Stimulated activated CD4-positive, alpha-beta T cell treated with anti-CD3 and anti-CD28 coated beads, Interleukin-12 subunit alpha, Interleukin-12 subunit beta, amount 100 ng/mL, for 24 hours (primary cell): ENCODE measurements around the gene CAB39.

Experiments
- DNase-seq, 2 experiments: peaks; one replicate each; pipeline ENCODE4 v3.0.0-alpha.2; 2020; ENCODE audit warnings: low read depth in 2 of 2

CAB39 gene

DNA sequence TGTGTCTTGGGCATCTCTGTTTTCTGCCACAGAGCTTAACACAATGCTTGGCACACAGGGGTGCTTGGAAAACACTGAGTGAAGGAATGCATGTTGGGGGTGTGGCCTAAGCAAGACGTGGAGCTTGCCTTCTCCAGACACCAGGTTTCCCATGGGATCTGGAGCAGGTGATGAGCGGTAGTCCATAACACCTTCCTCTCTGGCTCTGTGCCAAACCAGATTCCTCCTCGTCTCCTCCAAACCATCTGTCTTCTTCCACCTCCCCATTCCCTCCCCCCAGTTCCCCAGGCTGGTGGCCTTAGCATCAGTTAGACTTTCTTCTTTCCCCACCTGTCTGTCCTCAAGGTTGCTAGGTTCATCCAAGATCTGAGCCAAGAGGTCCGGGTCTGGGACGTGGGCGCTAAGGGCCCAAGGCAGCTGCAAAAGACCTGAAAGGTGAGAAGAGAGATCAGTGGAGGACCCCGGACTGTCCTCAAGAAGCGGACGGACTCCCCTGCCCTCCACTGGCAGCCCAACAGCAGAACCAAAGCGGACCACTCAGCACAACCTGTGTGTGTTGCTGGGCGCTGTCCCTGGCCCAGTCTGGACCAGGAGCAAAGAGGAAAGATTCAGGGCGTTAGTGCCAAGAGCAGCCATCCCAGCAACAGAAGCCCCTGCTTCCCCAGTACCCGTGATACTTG, 150.9 kb downstream of the CAB39 start:
- DNase-seq: no peak

DNA sequence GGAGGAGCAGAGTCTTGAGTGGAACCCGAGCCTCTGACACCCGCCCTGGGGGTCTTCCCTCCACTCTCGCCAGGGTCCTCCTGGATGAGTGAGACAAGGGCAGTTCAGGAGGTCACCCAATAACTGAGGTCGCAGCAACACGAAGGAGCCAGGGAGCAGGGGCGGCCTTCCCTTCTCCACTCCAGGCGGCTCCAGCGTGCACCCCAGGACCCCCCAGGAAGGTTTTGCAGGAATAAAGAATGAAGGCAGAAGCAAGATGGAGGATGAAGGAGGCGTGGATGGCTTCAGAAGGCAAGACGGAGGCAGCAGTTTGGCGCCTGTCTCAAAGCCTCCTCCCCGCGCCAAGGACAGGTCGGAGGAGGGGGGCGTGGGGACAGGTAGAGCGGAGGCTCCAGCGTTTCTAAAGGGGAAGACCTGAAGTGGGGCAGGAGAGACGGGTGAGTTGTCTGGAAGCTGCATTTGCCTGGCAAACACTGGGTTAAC, 151.5 kb downstream of the CAB39 start:
- no peak for DNase-seq

DNA sequence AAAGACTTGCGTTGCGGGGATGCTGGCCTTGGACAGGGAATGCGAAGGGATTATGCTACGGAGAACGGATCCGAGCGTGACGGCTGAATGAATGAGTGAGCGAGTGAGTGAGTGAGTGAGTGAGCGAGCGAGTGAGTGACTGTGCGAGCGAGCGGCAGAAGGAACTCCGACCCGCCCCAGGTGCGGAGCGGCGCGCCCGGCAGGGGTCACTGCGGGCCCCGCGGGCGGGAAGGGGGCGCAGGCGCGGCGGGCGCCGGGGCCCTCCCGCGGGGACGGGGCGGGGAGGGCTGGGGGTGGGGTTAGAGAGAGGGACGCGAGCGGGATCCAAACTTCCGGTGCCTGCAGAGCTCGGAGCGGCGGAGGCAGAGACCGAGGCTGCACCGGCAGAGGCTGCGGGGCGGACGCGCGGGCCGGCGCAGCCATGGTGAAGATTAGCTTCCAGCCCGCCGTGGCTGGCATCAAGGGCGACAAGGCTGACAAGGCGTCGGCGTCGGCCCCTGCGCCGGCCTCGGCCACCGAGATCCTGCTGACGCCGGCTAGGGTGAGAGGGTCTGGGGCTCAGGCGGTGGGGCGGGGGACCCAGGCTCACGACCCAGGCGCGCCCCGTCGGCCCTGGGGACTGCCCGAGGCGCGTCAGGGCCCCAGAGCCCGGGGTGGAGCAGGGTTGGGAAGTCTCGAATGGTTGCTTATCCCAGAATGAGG, 152.1 kb downstream of the CAB39 start, which contains the start of gene ITM2C:
ITM2C (plus strand) TSS at position 338 of the 702 bp plus-strand sequence; CDS start at position 422, 84 bp downstream.
- DNase-seq: peak; percentile 61 to 67

DNA sequence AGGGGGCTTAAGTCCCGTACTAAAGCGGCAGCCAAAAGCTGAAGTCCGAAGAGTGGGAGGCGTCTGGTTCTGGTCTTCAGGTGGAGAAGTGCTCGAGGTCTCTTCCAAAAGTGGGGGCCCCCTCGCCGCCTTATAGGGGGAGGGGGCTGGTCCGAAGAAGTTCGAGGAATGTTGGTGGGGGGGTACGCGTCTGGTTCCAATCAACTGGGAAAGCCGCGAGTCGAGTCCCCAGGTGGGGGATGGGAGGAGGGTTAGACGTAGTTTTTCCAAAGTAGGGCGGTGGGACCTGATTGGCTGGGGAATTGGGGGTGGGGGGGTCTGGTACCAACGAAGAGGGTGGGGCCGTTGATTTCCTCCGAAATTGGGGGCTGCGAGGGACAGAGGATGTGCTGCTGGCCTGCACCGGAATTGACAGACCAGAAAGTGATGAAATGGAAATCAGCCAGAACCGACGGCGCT, 152.7 kb downstream of the CAB39 start:
- DNase-seq: no peak

GRCh38 chr2:230865766-230866755, 153.4 kb downstream of the CAB39 start:
- no peak for DNase-seq

DNA sequence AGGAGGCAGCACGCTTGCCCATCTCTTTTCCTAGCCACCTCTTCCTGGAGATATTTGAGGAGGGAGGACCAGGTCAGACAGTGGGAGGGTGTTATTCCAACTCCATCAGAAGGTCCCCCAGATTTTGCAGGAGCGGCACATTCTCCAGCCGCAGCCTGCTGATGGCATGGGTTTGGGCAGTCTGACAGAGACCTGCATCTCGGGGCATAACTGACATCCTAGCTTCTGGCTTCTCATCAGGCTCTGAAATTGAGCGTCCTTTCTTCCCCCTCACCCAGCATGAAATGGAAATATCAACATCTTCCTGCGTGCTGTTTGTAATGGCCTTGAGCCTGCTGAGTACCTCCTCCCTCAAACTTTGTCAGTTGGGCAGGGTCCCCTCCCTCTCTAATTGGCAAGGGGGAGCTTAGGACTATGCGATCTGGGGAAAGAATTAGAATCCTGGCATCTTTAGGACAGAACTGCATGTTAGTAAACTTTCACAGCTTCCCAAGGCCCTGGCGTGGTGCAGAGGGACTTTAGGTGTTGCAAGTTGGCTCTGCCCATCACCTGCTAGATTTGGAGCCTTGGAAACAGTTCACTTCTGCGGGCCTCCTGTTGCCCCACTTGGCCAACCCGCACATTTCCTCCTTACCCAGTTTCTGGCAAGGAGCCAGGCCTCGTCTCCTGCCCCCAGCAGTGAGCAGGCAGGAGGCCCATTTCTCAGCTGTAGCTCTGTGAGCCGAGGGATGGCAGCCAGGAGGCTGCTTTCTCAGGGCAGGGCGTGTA, 154.3 kb downstream of the CAB39 start:
- no peak for DNase-seq

- DNase-seq: no peak
Measured at GRCh38 chr2:230868161-230868946, 155.7 kb downstream of the CAB39 start.

DNA sequence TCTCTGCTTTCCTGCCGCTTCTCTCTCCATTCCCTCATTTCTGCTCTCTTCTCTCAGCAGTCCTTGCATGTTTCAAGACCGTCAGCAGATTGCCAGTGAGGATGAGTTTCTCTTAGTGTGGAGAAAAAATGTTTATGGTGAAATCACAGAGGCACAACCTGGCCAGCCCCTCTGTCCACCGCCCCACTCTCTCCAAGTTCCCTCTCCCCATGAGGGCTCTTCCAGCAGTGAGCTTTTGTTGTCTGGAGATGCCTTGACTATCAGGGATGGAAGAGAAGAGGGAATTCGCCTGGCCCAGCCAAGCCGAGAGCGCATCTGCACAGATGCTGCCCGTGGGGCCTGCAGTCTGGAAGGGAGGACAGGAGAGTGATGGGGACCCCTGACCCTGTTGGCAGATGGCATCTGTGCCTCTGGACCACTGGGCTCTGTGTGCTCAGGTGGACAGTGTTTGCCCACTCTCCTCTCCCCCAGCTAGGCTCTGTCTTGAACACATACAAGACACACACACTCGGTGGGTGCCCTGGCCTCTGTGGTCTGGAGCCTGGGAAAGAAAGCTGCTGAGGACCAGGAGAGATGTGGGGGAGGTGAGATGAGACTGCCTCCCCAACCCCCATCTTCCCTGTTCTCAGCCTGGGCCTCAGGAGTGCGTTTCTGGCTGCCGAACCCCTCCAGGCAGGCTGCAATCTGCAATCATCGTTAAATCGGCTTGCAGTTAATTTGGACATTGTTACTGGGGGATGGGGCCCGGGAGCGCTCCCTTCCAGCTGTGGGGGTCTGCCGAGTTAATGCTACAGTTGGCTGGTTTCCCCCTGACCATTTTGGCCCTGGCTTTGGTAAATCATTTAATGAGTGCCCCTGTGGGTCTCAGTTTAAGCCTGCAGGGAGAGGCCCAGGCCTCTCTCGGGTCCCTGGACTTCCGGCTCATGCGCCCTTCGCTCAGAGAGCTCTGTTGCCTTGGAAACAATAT, 156.6 kb downstream of the CAB39 start:
- no peak for DNase-seq

DNA sequence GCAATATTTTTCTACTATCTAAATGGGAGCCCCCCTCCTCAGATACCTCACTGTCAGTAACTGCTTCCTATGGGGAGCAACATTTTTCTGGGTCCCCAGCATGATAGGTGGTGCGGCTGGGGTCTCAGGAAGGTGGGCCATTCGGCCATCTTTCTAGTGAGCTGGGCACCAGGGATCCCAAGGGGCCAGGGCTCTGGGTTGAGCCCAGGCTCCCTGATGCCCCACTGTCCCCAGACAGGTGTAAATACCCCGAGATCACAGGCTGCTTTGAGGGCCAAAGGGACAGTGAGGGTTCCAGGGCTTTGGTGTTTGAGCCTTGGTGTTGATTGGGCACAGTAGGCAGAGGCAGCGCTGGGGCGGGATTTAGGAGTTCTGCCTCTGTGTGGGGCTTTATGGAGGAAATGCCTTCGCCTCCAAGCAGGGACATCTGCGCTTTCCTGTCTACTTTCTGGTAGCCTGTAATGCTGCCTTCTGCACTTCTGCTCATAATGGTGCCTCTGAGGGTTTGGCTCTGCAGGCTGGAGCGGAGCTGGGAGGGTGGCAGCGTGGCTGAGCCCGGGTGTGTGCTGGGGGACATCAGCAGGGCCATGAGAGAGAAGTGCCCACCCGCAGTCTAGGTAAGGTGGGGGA, 157.4 kb downstream of the CAB39 start:
- no peak for DNase-seq
